Right atrium auricular region (tissue), 2 donors: Measurements from ENCODE around the gene TMEM169. TPM values are rescaled to one million over a fixed set of nuclear protein-coding genes. Genes with fewer than 3 reads are reported as not detected.

Experiments used
- DNase-seq: peaks from one replicate; pipeline ENCODE4 v3.0.0-alpha.2; 2019; ENCODE audit warnings: low spot score
- H3K27ac ChIP-seq, 2 donors: fragments of 200-600 bp; sonication (generic); 1 replicate in 1 of 2; 2 replicates in 1 of 2; pipeline ENCODE4 v1.5.1; 2016 to 2019
- H3K27me3 ChIP-seq, 2 donors: fragments of 200-600 bp; sonication (generic); one replicate each; pipeline versions ENCODE4 v1.5.1 to v1.6.0; 2017 to 2019
- H3K36me3 ChIP-seq: fragments of 200-600 bp; sonication (generic); one replicate; pipeline ENCODE4 v1.5.1; 2016
- H3K4me1 ChIP-seq, 2 donors: fragments of 200-600 bp; sonication (generic); one replicate each; pipeline versions ENCODE4 v1.5.1 to v1.6.0; 2017 to 2019
- H3K4me3 ChIP-seq, 2 donors: fragments of 200-600 bp; sonication (generic); 1 replicate in 1 of 2; 2 replicates in 1 of 2; pipeline ENCODE4 v1.5.1; 2017 to 2019; ENCODE audit warnings: mild to moderate bottlenecking in 1 of 2, moderate library complexity in 1 of 2
- H3K9me3 ChIP-seq, 2 donors: fragments of 200-600 bp; sonication (generic); one replicate each; pipeline ENCODE4 v1.5.1; 2019
- CTCF ChIP-seq, 2 donors: fragments of 200-600 bp; sonication (generic); IDR thresholded peaks; one replicate each; pipeline ENCODE4 v1.5.1; 2019; ENCODE audit warnings: antibody characterized with exemption in 2 of 2
- total RNA-seq, 2 donors: library from RNA; depleted of rRNA; stranded (reverse); fragments of >200 nt; gene quantifications; one replicate each; pipeline ENCODE4 v1.1.0, GENCODE V29; 2016

Gene TMEM169
- total RNA-seq, 2 donors from 2014 or later = 0.26 to 0.94 TPM

- Histone ChIP-seq H3K4me3 (no peak overlapping the region), H3K27me3 (no peaks in the 10 kb centered on the region), H3K9me3 (no peaks in the 10 kb centered on the region), H3K36me3 (peaks cover 14% of the 10 kb centered on the region), H3K4me1 (peaks cover 0 to 29% of the 10 kb centered on the region in 2 donors), H3K27ac (no peak overlapping the region)
- no peak for DNase-seq
- no peak for TF ChIP-seq CTCF (IDR thresholded peaks at IDR 0.05)
Observed at GRCh38 chr2:216107320-216107719, 25.6 kb downstream of the TMEM169 start.

GRCh38 chr2:216107760-216108159 lies 26.0 kb downstream of the TMEM169 start:
- Histone ChIP-seq H3K4me3 (no peak overlapping the region), H3K27ac (no peak overlapping the region), H3K4me1 (peaks cover 0 to 34% of the 10 kb centered on the region in 2 donors)

GRCh38 chr2:216108310-216108966 lies 26.7 kb downstream of the TMEM169 start:
- H3K36me3 ChIP-seq = peaks cover 22% of the 10 kb centered on the region
- no peaks in the 10 kb centered on the region for H3K27me3 ChIP-seq
- peaks cover 0 to 38% of the 10 kb centered on the region in 2 donors for H3K4me1 ChIP-seq
- no peaks in the 10 kb centered on the region for H3K9me3 ChIP-seq
- peak overlapping the region; percentile 45 to 93 for H3K27ac ChIP-seq
- no peak for DNase-seq
- H3K4me3 ChIP-seq = peak overlapping the region; percentile 27 to 93
- TF ChIP-seq CTCF (IDR thresholded peaks at IDR 0.05) = no peak

More at GRCh38 chr2:216107760-216108159, 26.0 kb downstream of the TMEM169 start:
- peaks cover 15% of the 10 kb centered on the region for H3K36me3 ChIP-seq
- TF ChIP-seq CTCF (IDR thresholded peaks at IDR 0.05) = no peak
- H3K9me3 ChIP-seq = no peaks in the 10 kb centered on the region
- no peak for DNase-seq
- no peaks in the 10 kb centered on the region for H3K27me3 ChIP-seq

GRCh38 chr2:216108967-216109921 lies 27.5 kb downstream of the TMEM169 start, which contains the start of gene XRCC5:
XRCC5 (plus strand) TSS chr2:216109348; CDS start chr2:216109437, 89 bp downstream.
- TF ChIP-seq CTCF (IDR thresholded peaks at IDR 0.05) = no peak
- no peaks in the 10 kb centered on the region for H3K27me3 ChIP-seq
- H3K27ac ChIP-seq = peak within 1 kb of the TSS; percentile 76 to 93
- peak; percentile 95 for DNase-seq
- peaks cover 30% of the 10 kb centered on the region for H3K36me3 ChIP-seq
- H3K4me1 ChIP-seq = peaks cover 0 to 41% of the 10 kb centered on the region in 2 donors
- H3K9me3 ChIP-seq = no peaks in the 10 kb centered on the region
- H3K4me3 ChIP-seq = peak within 1 kb of the TSS; percentile 60 to 93

- no peak for DNase-seq
- TF ChIP-seq CTCF (IDR thresholded peaks at IDR 0.05) = peak in 1 of 2 donors; percentile 60
- no peaks in the 10 kb centered on the region for H3K9me3 ChIP-seq
- H3K27ac ChIP-seq = peak overlapping the region; percentile 76 to 93
- peaks cover 32% of the 10 kb centered on the region for H3K36me3 ChIP-seq
- no peaks in the 10 kb centered on the region for H3K27me3 ChIP-seq
- peak overlapping the region; percentile 60 to 93 for H3K4me3 ChIP-seq
- H3K4me1 ChIP-seq = peaks cover 0 to 45% of the 10 kb centered on the region in 2 donors
Observed at GRCh38 chr2:216109962-216110614, 28.4 kb downstream of the TMEM169 start.
